Smooth muscle cell of the umbilical artery (primary cell): ENCODE measurements around the gene MOSMO. TPM values are rescaled to one million over a fixed set of nuclear protein-coding genes. Genes with fewer than 3 reads are reported as not detected.

Experiments
- total RNA-seq: library from RNA; depleted of rRNA; stranded (reverse); fragments of >200 nt; gene quantifications from 2 replicates; pipeline ENCODE4 v1.2.3, GENCODE V29; 2014

The MOSMO gene
- 13.6 and 14.8 TPM in 2 replicates for total RNA-seq

GRCh38 chr16:22007509-22008214, at the start of gene MOSMO:
Gene MOSMO (plus strand): TSS chr16:22008111. CDS start chr16:22008302, 191 bp downstream.

GRCh38 chr16:22092143-22092933, 84.4 kb downstream of the MOSMO start, which contains the start of gene VWA3A:
Gene VWA3A (plus strand): TSS chr16:22092541. CDS start chr16:22092638, 97 bp downstream.

Other genes with a start within 250 kb of the MOSMO start
- gene NPIPB4, start 150.4 kb upstream of the MOSMO start, total RNA-seq, result 22.9 and 37.3 TPM in 2 replicates
- gene UQCRC2, start 54.8 kb upstream of the MOSMO start, total RNA-seq, result 196 and 202 TPM in 2 replicates
- not detected in 2 replicates for gene PDZD9, start 7.0 kb upstream of the MOSMO start, total RNA-seq
- gene VWA3A, start 84.4 kb downstream of the MOSMO start, total RNA-seq, result 0.18 TPM in 1 of 2 replicates, not detected in the other
- not detected in 2 replicates for gene SDR42E2, start 154.4 kb downstream of the MOSMO start, total RNA-seq
- 22.6 and 27.2 TPM in 2 replicates for gene EEF2K, start 198.2 kb downstream of the MOSMO start, total RNA-seq